ENCODE measurements around the gene NEK6.
A peak's percentile ranks its signal among the peaks of the same experiment; 100 is the strongest.

NEK6 gene

DNA sequence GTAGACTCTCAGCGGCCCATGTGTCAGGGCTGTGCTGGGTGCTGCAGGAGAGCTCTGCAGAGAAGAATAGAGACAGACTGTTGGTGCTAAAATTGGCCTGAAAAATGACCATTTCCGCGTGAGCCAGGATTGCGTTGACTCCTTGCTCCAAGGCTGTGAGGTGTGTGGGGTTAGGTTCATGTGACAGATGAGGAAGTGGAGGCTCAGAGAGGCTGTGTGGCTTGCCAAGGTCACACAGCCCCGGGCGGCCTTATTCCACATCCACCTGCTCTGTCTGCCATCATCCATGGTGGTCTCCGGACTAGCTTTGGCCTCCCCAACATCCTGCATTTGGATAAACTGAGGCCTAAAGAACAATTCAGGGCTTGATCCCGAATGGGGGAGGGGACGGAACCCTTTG is 15.2 kb downstream of the NEK6 start:
- peak overlapping the region; percentile 38; the same call in 1 of the 2 replicates for H3K27ac ChIP-seq
- no peaks in the 10 kb centered on the region for H3K27me3 ChIP-seq
- peaks cover 100% of the 10 kb centered on the region for H4K20me1 ChIP-seq
- H3K36me3 ChIP-seq: peaks cover 78% of the 10 kb centered on the region
- no peaks in the 10 kb centered on the region for H3K9me3 ChIP-seq
- no peak overlapping the region for H3K4me3 ChIP-seq
- TF ChIP-seq Cebpa-rat (IDR thresholded peaks at IDR 0.05): no peak
- no peak overlapping the region for H3K9ac ChIP-seq
- no peak overlapping the region for H3K4me2 ChIP-seq
- H3K4me1 ChIP-seq: peaks cover 91% of the 10 kb centered on the region

DNA sequence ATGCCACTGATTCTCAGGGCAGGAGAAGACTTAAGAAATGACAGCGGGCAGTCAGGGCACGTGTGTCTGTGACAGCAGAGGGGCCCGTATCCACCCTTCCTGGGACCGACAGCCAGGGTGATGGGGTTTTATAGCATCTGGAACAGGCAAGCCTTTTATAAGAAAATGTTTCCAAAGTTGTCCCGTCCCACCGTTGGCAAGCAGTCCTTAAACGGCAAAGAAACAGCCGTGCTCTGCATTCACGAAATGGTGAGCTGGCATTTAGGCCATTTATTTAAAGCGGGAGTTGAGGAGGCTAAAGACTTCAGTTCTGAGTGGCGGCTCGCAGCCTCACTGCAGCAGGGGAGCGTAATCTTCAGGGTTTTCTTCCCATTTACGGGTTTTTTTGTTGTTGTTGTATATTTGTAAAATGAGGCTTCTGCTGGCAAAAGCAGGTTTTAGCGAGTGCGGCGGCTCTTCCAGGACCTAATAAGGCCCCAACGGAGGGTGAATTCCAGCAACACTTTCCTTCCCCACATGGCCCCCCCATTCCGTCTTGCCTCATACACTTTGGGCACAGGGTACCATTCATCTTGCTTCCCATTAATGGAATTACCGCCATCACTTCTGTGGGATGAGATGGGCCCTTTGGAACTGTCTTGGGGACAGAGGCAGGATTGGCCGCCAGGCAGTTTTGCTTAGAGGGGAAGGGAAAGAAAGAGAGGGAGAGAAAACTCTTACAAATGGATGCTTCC is 15.8 kb downstream of the NEK6 start:
- Histone ChIP-seq H3K4me1 (peaks cover 91% of the 10 kb centered on the region), H3K9ac (no peak overlapping the region), H3K36me3 (peaks cover 84% of the 10 kb centered on the region), H3K4me3 (no peak overlapping the region), H3K4me2 (no peak overlapping the region), H3K9me3 (no peaks in the 10 kb centered on the region), H3K27ac (no peak overlapping the region), H4K20me1 (peaks cover 100% of the 10 kb centered on the region), H3K27me3 (no peaks in the 10 kb centered on the region)
- TF ChIP-seq Cebpa-rat (IDR thresholded peaks at IDR 0.05): no peak

GRCh38 chr9:124274226-124274625 is 16.5 kb downstream of the NEK6 start:
- no peak overlapping the region for H3K4me3 ChIP-seq
- no peak for TF ChIP-seq Cebpa-rat (IDR thresholded peaks at IDR 0.05)
- no peaks in the 10 kb centered on the region for H3K27me3 ChIP-seq
- peaks cover 91% of the 10 kb centered on the region for H3K4me1 ChIP-seq
- no peak overlapping the region for H3K4me2 ChIP-seq
- H4K20me1 ChIP-seq: peaks cover 100% of the 10 kb centered on the region
- H3K9me3 ChIP-seq: no peaks in the 10 kb centered on the region
- H3K27ac ChIP-seq: no peak overlapping the region
- H3K36me3 ChIP-seq: peaks cover 87% of the 10 kb centered on the region
- H3K9ac ChIP-seq: no peak overlapping the region

DNA sequence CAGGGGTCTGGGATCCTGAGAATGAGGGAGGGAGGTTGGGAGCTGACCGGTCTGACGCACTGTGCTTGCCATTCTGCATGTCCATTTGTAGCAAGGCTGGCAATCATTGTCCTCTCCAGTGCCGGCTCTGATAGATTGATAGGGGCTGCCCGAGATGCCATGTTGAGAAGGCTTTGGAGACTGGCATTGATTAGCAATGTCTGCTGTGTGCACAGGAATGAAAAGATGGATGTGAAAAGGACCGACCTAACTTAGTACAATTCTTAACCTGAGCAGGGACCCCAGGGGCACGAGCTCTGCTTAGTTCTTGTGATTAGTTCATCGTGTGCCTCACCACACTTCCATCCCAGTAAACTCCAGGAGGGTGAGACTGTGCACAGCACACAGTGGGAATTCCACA is 17.0 kb downstream of the NEK6 start:
- no peak overlapping the region for H3K4me3 ChIP-seq
- H3K4me1 ChIP-seq: peaks cover 91% of the 10 kb centered on the region
- TF ChIP-seq Cebpa-rat (IDR thresholded peaks at IDR 0.05): no peak
- no peak overlapping the region for H3K4me2 ChIP-seq
- no peak overlapping the region for H3K9ac ChIP-seq
- H3K9me3 ChIP-seq: no peaks in the 10 kb centered on the region
- H4K20me1 ChIP-seq: peaks cover 100% of the 10 kb centered on the region
- no peak overlapping the region for H3K27ac ChIP-seq
- peaks cover 86% of the 10 kb centered on the region for H3K36me3 ChIP-seq
- no peaks in the 10 kb centered on the region for H3K27me3 ChIP-seq

GRCh38 chr9:124277420-124277819 is 19.7 kb downstream of the NEK6 start:
- Histone ChIP-seq H3K27ac (no peak overlapping the region), H3K4me1 (peaks cover 91% of the 10 kb centered on the region), H3K9me3 (no peaks in the 10 kb centered on the region), H3K4me3 (no peak overlapping the region), H3K9ac (no peak overlapping the region), H3K36me3 (peaks cover 71% of the 10 kb centered on the region), H4K20me1 (peaks cover 100% of the 10 kb centered on the region), H3K4me2 (no peak overlapping the region), H3K27me3 (no peaks in the 10 kb centered on the region)
- TF ChIP-seq Cebpa-rat (IDR thresholded peaks at IDR 0.05): no peak

GRCh38 chr9:124278054-124278540 is 20.3 kb downstream of the NEK6 start:
- Histone ChIP-seq H3K27me3 (no peaks in the 10 kb centered on the region), H3K9ac (no peak overlapping the region), H3K9me3 (no peaks in the 10 kb centered on the region), H3K4me1 (peaks cover 94% of the 10 kb centered on the region), H3K4me2 (no peak overlapping the region), H3K4me3 (no peak overlapping the region), H3K27ac (0 out of 2 replicates have a peak overlapping the region, but pooled peaks have one; percentile 9), H4K20me1 (peaks cover 100% of the 10 kb centered on the region), H3K36me3 (peaks cover 64% of the 10 kb centered on the region)
- TF ChIP-seq Cebpa-rat (IDR thresholded peaks at IDR 0.05): no peak

DNA sequence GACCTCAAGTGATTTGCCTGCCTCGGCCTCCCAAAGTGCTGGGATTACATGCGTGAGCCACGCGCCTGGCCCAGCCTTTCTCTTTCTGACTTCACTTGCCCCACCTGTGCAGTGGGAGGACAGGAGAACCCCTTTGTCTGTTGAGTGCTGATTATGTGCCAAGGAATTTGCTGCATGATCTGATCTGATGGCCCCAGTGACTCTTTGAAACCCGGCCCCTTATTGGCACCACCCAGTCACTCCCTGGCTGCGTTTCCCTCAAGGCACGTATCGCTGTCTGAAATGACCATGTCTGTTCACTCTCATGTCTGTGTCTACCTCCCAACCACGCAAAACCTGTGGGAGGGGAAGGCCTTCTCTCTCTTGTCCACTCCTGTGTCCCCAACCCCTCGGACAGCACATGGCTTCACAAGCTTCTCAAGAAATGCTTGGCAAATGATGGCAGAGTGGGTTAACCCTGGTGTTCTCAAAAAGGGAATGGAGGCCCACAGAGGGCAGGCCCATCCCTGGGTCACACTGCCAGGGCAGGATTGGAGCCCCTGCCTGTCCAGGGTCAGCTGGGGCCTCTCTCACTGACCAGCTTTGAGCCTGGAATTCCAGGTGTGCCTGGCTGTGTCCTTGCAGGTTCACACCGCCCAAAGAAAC is 21.9 kb downstream of the NEK6 start:
- Histone ChIP-seq H3K27ac (peak overlapping the region; percentile 47), H3K9ac (0 out of 2 replicates have a peak overlapping the region, but pooled peaks have one; percentile 42), H3K4me3 (no peak overlapping the region), H3K27me3 (no peaks in the 10 kb centered on the region), H4K20me1 (peaks cover 100% of the 10 kb centered on the region), H3K4me1 (peaks cover 95% of the 10 kb centered on the region), H3K36me3 (peaks cover 49% of the 10 kb centered on the region), H3K9me3 (no peaks in the 10 kb centered on the region), H3K4me2 (peak overlapping the region; percentile 98)
- TF ChIP-seq Cebpa-rat (IDR thresholded peaks at IDR 0.05): no peak

- peaks cover 100% of the 10 kb centered on the region for H4K20me1 ChIP-seq
- H3K9me3 ChIP-seq: no peaks in the 10 kb centered on the region
- peaks cover 43% of the 10 kb centered on the region for H3K36me3 ChIP-seq
- peak overlapping the region; percentile 98 for H3K4me2 ChIP-seq
- no peaks in the 10 kb centered on the region for H3K27me3 ChIP-seq
- TF ChIP-seq Cebpa-rat (IDR thresholded peaks at IDR 0.05): no peak
- peak overlapping the region; percentile 47 for H3K27ac ChIP-seq
- H3K9ac ChIP-seq: 0 out of 2 replicates have a peak overlapping the region, but pooled peaks have one; percentile 42
- peaks cover 99% of the 10 kb centered on the region for H3K4me1 ChIP-seq
- no peak overlapping the region for H3K4me3 ChIP-seq
These were observed 22.5 kb downstream of the NEK6 start for GRCh38 chr9:124280176-124280691.

- Histone ChIP-seq H3K4me3 (peak overlapping the region; percentile 53), H3K36me3 (peaks cover 35% of the 10 kb centered on the region), H3K27me3 (no peaks in the 10 kb centered on the region), H3K9me3 (no peaks in the 10 kb centered on the region), H3K4me1 (peaks cover 99% of the 10 kb centered on the region), H3K4me2 (peak overlapping the region; percentile 98), H3K27ac (peak overlapping the region; percentile 78), H4K20me1 (peaks cover 100% of the 10 kb centered on the region), H3K9ac (peak overlapping the region; percentile 64)
- no peak for TF ChIP-seq Cebpa-rat (IDR thresholded peaks at IDR 0.05)
These were observed 24.2 kb downstream of the NEK6 start for GRCh38 chr9:124281931-124282371.
